GM12878 (cell line): Measurements from ENCODE around the gene FKBP7. TPM values are rescaled to one million over a fixed set of nuclear protein-coding genes. Genes with fewer than 3 reads are reported as not detected.

Experiments used
- ATAC-seq: fragments of 200-7000 bp; cut with Tn5 transposase; 3 replicates; pipeline ENCODE4 v1.9.1; 2020; ENCODE audit warnings: mild to moderate bottlenecking, moderate library complexity
- BruUV-seq: library from RNA; stranded (reverse); fragments of 400-500 nt; replicated peaks from 2 replicates; lab custom pipeline; 2021; lab: Mats Ljungman, UMichigan
- CTCF ChIA-PET: fragments of 300-600 bp; sonication (Branson Sonifier 250); formaldehyde crosslinking; extraction: SDS; loops from one replicate; lab custom pipeline; 2021; ENCODE audit warnings: inconsistent platforms; lab: Yijun Ruan, JAX
- POLR2A ChIA-PET: fragments of 350-600 bp; formaldehyde crosslinking; extraction: SDS; loops from one replicate; lab custom pipeline; 2021; ENCODE audit warnings: inconsistent platforms; lab: Charles Lee
- RAD21 ChIA-PET: fragments of 300-600 bp; sonication (Branson Sonifier 250); formaldehyde crosslinking; loops from one replicate; lab custom pipeline; 2023; ENCODE audit warnings: antibody characterized with exemption; ENCODE audit not compliant: unreplicated experiment; lab: Charles Lee
- SMC1A ChIA-PET: fragments of 300-600 bp; sonication (Branson Sonifier 250); formaldehyde crosslinking; loops from one replicate; lab custom pipeline; 2023; ENCODE audit not compliant: unreplicated experiment, uncharacterized antibody; lab: Charles Lee
- DNase-seq: peaks from one replicate; pipeline ENCODE4 v3.0.0-alpha.2; 2011; ENCODE audit warnings: low read depth, low spot score
- FAIRE-seq: peaks from 3 replicates; lab custom pipeline; 2011; peaks lifted over from hg19 to GRCh38; lab: Jason Lieb, UNC
- H2AFZ ChIP-seq: 2 replicates; pipeline ENCODE4 v1.6.0; 2011; ENCODE audit warnings: low read depth, low read length, control low read depth; ENCODE audit not compliant: control insufficient read depth
- H3K27ac ChIP-seq: 2 replicates; pipeline ENCODE4 v1.5.1; 2011; ENCODE audit warnings: control low read depth; ENCODE audit not compliant: control insufficient read depth, insufficient read depth
- H3K27me3 ChIP-seq, 2 experiments: replicated peaks in 1 of 2; 2 replicates each; pipeline versions ENCODE4 v1.6.0 to v1.6.1; 2011; ENCODE audit warnings: low read length in 1 of 2; ENCODE audit not compliant: control insufficient read depth in 2 of 2, insufficient read depth in 2 of 2
- H3K36me3 ChIP-seq, 2 experiments: 2 replicates each; pipeline ENCODE4 v1.5.1; 2011; ENCODE audit warnings: low read length in 1 of 2; ENCODE audit not compliant: control insufficient read depth in 2 of 2, insufficient read depth in 2 of 2
- H3K4me1 ChIP-seq: 2 replicates; pipeline ENCODE4 v1.6.1; 2011; ENCODE audit warnings: mild to moderate bottlenecking, low read length, moderate library complexity, mixed read lengths; ENCODE audit not compliant: control insufficient read depth, insufficient read depth
- H3K4me2 ChIP-seq: 2 replicates; pipeline ENCODE4 v1.6.0; 2011; ENCODE audit warnings: control low read depth; ENCODE audit not compliant: control insufficient read depth, insufficient read depth
- H3K4me3 ChIP-seq: fragments of 200-600 bp; sonication (generic); 2 replicates; pipeline ENCODE4 v1.5.1; 2016
- H3K79me2 ChIP-seq: 2 replicates; pipeline ENCODE4 v1.6.0; 2011; ENCODE audit warnings: low read length; ENCODE audit not compliant: control insufficient read depth, insufficient read depth
- H3K9ac ChIP-seq: 2 replicates; pipeline ENCODE4 v1.8.0; 2011; ENCODE audit warnings: low read length, control low read depth, mixed read lengths; ENCODE audit not compliant: control insufficient read depth, insufficient read depth
- H3K9me3 ChIP-seq: replicated peaks from 3 replicates; pipeline ENCODE4 v1.5.1; 2011; ENCODE audit warnings: mild to moderate bottlenecking, low read length; ENCODE audit not compliant: control insufficient read depth, insufficient read depth
- H4K20me1 ChIP-seq: 2 replicates; pipeline ENCODE4 v1.6.0; 2011; ENCODE audit not compliant: control insufficient read depth, insufficient read depth
- CREM ChIP-seq: IDR thresholded peaks from 2 replicates; pipeline ENCODE4 v1.6.1; 2014; ENCODE audit warnings: antibody characterized with exemption, low read depth
- MTA2 ChIP-seq: fragments of 450-650 bp; IDR thresholded peaks from 2 replicates; pipeline ENCODE4 v1.6.1; 2016; ENCODE audit warnings: low read depth, mild to moderate bottlenecking, moderate library complexity
- NKRF ChIP-seq: fragments of 450-650 bp; conservative IDR thresholded peaks from 2 replicates; pipeline ENCODE4 v1.6.1; 2017; ENCODE audit warnings: mild to moderate bottlenecking, moderate library complexity
- ZBTB33 ChIP-seq: fragments of 450-650 bp; IDR thresholded peaks from 2 replicates; pipeline ENCODE4 v1.6.1; 2017; ENCODE audit warnings: mild to moderate bottlenecking
- WGBS: methylation state at CpG from one replicate; pipeline ENCODE4 v1.1.6; 2016; ENCODE audit warnings: low lambda C conversion rate; ENCODE audit not compliant: insufficient replicate concordance, insufficient coverage; ENCODE audit errors: missing lambda C conversion rate; 5-methylcytosine and 5-hydroxymethylcytosine counted together
- in situ Hi-C: fragments of 300-500 bp; cut with MboI; formaldehyde crosslinking; loops from 9 replicates; pipeline ENCODE4 v1.14.3; 2018; ENCODE audit warnings: mixed read lengths
- intact Hi-C: fragments of 100-400 bp; cut with micrococcal nuclease; formaldehyde crosslinking; loops from one replicate; pipeline ENCODE4 v1.14.2; 2022; ENCODE audit not compliant: unreplicated experiment
- polyA plus RNA-seq, 11 experiments: library from polyadenylated mRNA; depleted of rRNA in 4 of 11; unstranded in 6 of 11; stranded (reverse) in 5 of 11; fragments of >200 nt; fragmentation: Nextera tagmentation in 4 of 11; fragmentation: Illumina TruSeq in 1 of 11; extraction: Ambion mirVana in 4 of 11; extraction: Trizol in 1 of 11; gene quantifications; 1 replicate in 1 of 11; 2 replicates in 10 of 11; pipeline versions ENCODE4 v1.2.1 to v1.2.3, GENCODE V29; 2011 to 2016; ENCODE audit warnings: inconsistent platforms in 2 of 11, missing spikeins in 2 of 11, low read depth in 1 of 11
- total RNA-seq, 4 experiments: library from RNA; depleted of rRNA in 3 of 4; stranded (reverse); fragments of >200 nt in 3 of 4; fragmentation: Illumina TruSeq in 1 of 4; extraction: Trizol in 1 of 4; gene quantifications; 2 replicates each; pipeline versions ENCODE4 v1.2.1 to v1.2.3, GENCODE V29; 2013 to 2021

The FKBP7 gene
- total and polyA plus RNA-seq, 10 of the 15 experiments (the other 5 are each of a cell fraction or from before 2014, with no cell fraction given): 5.6 to 16.7 (median 12.5) TPM

- peaks cover 4% of the 10 kb centered on the region; the same call in 2 of the 3 replicates for H3K9me3 ChIP-seq
- ChIA-PET CTCF (interaction anchor here (1.0 to 4.3 kb wide), 3 partner anchors 9 to 29 kb away, joined by 3 to 16 read pairs (median 3); no protein-coding TSS in a partner anchor), SMC1A (interaction anchor here (1.5 kb wide), 2 partner anchors 19 to 28 kb away, joined by 4 to 5 read pairs; no protein-coding TSS in a partner anchor), POLR2A (interaction anchor here (0.9 kb wide), 1 partner anchor 15 kb away, joined by 4 read pairs; no protein-coding TSS in a partner anchor), RAD21 (no interaction called here)
- no peaks in the 10 kb centered on the region for H3K79me2 ChIP-seq
- no peak overlapping the region for H2AFZ ChIP-seq
- FAIRE-seq (no peak), DNase-seq (no peak), ATAC-seq (no peak)
- intact Hi-C loops (no loop called here), in situ Hi-C loops (no loop called here)
- H3K9ac ChIP-seq: no peak overlapping the region
- no peaks in the 10 kb centered on the region for H3K27me3 ChIP-seq
- H3K36me3 ChIP-seq: peaks cover 4 to 30% of the 10 kb centered on the region in 2 experiments
- no peaks in the 10 kb centered on the region for H3K4me1 ChIP-seq
- no TSS peak for BruUV-seq
- 100% methylated on average over 3 of the region's 3 CpGs for WGBS
- H4K20me1 ChIP-seq: no peaks in the 10 kb centered on the region
- TF ChIP-seq ZBTB33 (no peak), MTA2 (no peak), CREM (no peak), NKRF (no peak)
- no peak overlapping the region for H3K4me3 ChIP-seq
- no peak overlapping the region for H3K4me2 ChIP-seq
- no peak overlapping the region for H3K27ac ChIP-seq
These were observed 52.0 kb downstream of the FKBP7 start for GRCh38 chr2:178426388-178426787.
